Neural progenitor cell (in vitro differentiated cells): ENCODE data around the gene RND2.

ENCODE experiments used
- CTCF ChIP-seq: fragments of 200-600 bp; sonication (generic); IDR thresholded peaks from 2 replicates; pipeline ENCODE4 v1.5.1; 2017; ENCODE audit warnings: antibody characterized with exemption, mild to moderate bottlenecking
- EZH2phosphoT487 ChIP-seq: fragments of 200-600 bp; sonication (generic); IDR thresholded peaks from 2 replicates; pipeline ENCODE4 v1.6.1; 2017; ENCODE audit warnings: antibody characterized with exemption

- no peak for TF ChIP-seq CTCF
- TF ChIP-seq EZH2phosphoT487 = no peak
These were observed 38.1 kb downstream of the RND2 start for GRCh38 chr17:43062984-43063638.
